GM23338 (cell line): Measurements from ENCODE around the gene PBLD. TPM values are rescaled to one million over a fixed set of nuclear protein-coding genes. Genes with fewer than 3 reads are reported as not detected.

Experiments
- ATAC-seq: fragments of 200-7000 bp; cut with Tn5 transposase; 3 replicates; pipeline ENCODE4 v1.9.1; 2020
- DNase-seq: peaks from one replicate; pipeline ENCODE4 v3.0.0-alpha.2; 2015; ENCODE audit warnings: low spot score
- H2AFZ ChIP-seq: fragments of 200-600 bp; sonication (generic); 2 replicates; pipeline ENCODE4 v1.8.0; 2016; ENCODE audit warnings: antibody characterized with exemption, mild to moderate bottlenecking, moderate library complexity
- H3F3A ChIP-seq: fragments of 200-600 bp; sonication (generic); replicated peaks from 2 replicates; pipeline ENCODE4 v1.8.0; 2017; ENCODE audit warnings: antibody characterized with exemption, mixed run types, low read depth
- H3K27ac ChIP-seq: fragments of 200-600 bp; sonication (generic); 2 replicates; pipeline ENCODE4 v1.6.1; 2016; ENCODE audit warnings: low read depth
- H3K27me3 ChIP-seq: fragments of 200-600 bp; sonication (generic); 2 replicates; pipeline ENCODE4 v1.8.0; 2016; ENCODE audit warnings: mild to moderate bottlenecking, mixed run types, moderate library complexity; ENCODE audit not compliant: insufficient read depth
- H3K36me3 ChIP-seq: fragments of 200-600 bp; sonication (generic); 2 replicates; pipeline ENCODE4 v1.8.0; 2016; ENCODE audit warnings: mild to moderate bottlenecking; ENCODE audit not compliant: insufficient read depth
- H3K4me1 ChIP-seq: fragments of 200-600 bp; sonication (generic); 2 replicates; pipeline ENCODE4 v1.8.0; 2016; ENCODE audit warnings: mild to moderate bottlenecking, moderate library complexity; ENCODE audit not compliant: insufficient read depth
- H3K4me2 ChIP-seq: fragments of 200-600 bp; sonication (generic); 2 replicates; pipeline ENCODE4 v1.7.1; 2017; ENCODE audit warnings: mixed run types
- H3K4me3 ChIP-seq: fragments of 200-600 bp; sonication (generic); 2 replicates; pipeline ENCODE4 v1.6.1; 2016; ENCODE audit warnings: mixed run types
- H3K79me2 ChIP-seq: fragments of 200-600 bp; sonication (generic); replicated peaks from 2 replicates; pipeline ENCODE4 v1.8.0; 2017; ENCODE audit warnings: mild to moderate bottlenecking; ENCODE audit not compliant: insufficient read depth
- H3K9me2 ChIP-seq: fragments of 200-600 bp; sonication (generic); 2 replicates; pipeline ENCODE4 v1.8.0; 2017; ENCODE audit not compliant: insufficient read depth
- H4K20me1 ChIP-seq: fragments of 200-600 bp; sonication (generic); replicated peaks from 2 replicates; pipeline ENCODE4 v1.8.0; 2017; ENCODE audit warnings: mild to moderate bottlenecking; ENCODE audit not compliant: insufficient read depth
- H3K27ac Mint-ChIP-seq: 2 replicates; pipeline ENCODE4 v1.8.0; 2020; ENCODE audit warnings: inconsistent platforms, mild to moderate bottlenecking, moderate library complexity, mixed read lengths
- H3K27me3 Mint-ChIP-seq: 3 replicates; pipeline ENCODE4 v1.8.0; 2022; ENCODE audit warnings: low read depth, mild to moderate bottlenecking, moderate library complexity, mixed read lengths, inconsistent platforms; ENCODE audit not compliant: insufficient read depth, poor library complexity
- H3K36me3 Mint-ChIP-seq: 3 replicates; pipeline ENCODE4 v1.8.0; 2021; ENCODE audit warnings: low read depth, mild to moderate bottlenecking, inconsistent platforms, moderate library complexity, mixed read lengths
- H3K4me1 Mint-ChIP-seq: 3 replicates; pipeline ENCODE4 v1.8.0; 2020; ENCODE audit warnings: mild to moderate bottlenecking, inconsistent platforms, mixed read lengths
- H3K4me3 Mint-ChIP-seq: 3 replicates; pipeline ENCODE4 v1.8.0; 2021; ENCODE audit warnings: moderate library complexity, mild to moderate bottlenecking, inconsistent platforms, mixed read lengths
- H3K9me3 Mint-ChIP-seq: 3 replicates; pipeline ENCODE4 v1.8.0; 2020; ENCODE audit warnings: moderate library complexity, mild to moderate bottlenecking, inconsistent platforms, mixed read lengths
- CREB1 ChIP-seq: fragments of 250-450 bp; sonication (Bioruptor Pico); IDR thresholded peaks from 2 replicates; pipeline ENCODE4 v1.5.0; 2020; ENCODE audit warnings: low read depth, mild to moderate bottlenecking, moderate library complexity
- CTCF ChIP-seq, 2 experiments: fragments of 200-600 bp in 1 of 2; sonication (generic) in 1 of 2; conservative IDR thresholded peaks; 2 replicates each; pipeline versions ENCODE4 v1.5.1 to v1.6.1; 2016 to 2017; ENCODE audit warnings: antibody characterized with exemption in 2 of 2, low read depth in 2 of 2, mild to moderate bottlenecking in 2 of 2, moderate library complexity in 1 of 2
- ETS1 ChIP-seq: IDR thresholded peaks from 2 replicates; pipeline ENCODE4 v1.6.1; 2016; ENCODE audit warnings: antibody characterized with exemption
- EZH2 ChIP-seq: fragments of 200-600 bp; sonication (generic); IDR thresholded peaks from one replicate; pipeline ENCODE4 v1.8.0; 2017; ENCODE audit warnings: antibody characterized with exemption, mild to moderate bottlenecking, low read depth; ENCODE audit not compliant: unreplicated experiment
- EZH2phosphoT487 ChIP-seq: fragments of 200-600 bp; sonication (generic); IDR thresholded peaks from one replicate; pipeline ENCODE4 v1.8.1; 2018; ENCODE audit warnings: antibody characterized with exemption; ENCODE audit not compliant: unreplicated experiment
- JUNB ChIP-seq: IDR thresholded peaks from one replicate; pipeline ENCODE4 v1.6.1; 2016; ENCODE audit warnings: antibody characterized with exemption; ENCODE audit not compliant: unreplicated experiment
- NANOG ChIP-seq: IDR thresholded peaks from 2 replicates; pipeline ENCODE4 v1.6.1; 2016; ENCODE audit warnings: antibody characterized with exemption, borderline replicate concordance
- POLR2AphosphoS5 ChIP-seq: IDR thresholded peaks from 2 replicates; pipeline ENCODE4 v1.6.1; 2016; ENCODE audit warnings: antibody characterized with exemption, low read depth
- STAT1 ChIP-seq: IDR thresholded peaks from one replicate; pipeline ENCODE4 v1.6.1; 2016; ENCODE audit warnings: antibody characterized with exemption; ENCODE audit not compliant: unreplicated experiment
- ZNF114 ChIP-seq: fragments of 250-450 bp; sonication (Bioruptor Pico); IDR thresholded peaks from 2 replicates; pipeline ENCODE4 v1.5.0; 2020; ENCODE audit warnings: mild to moderate bottlenecking, moderate library complexity
- ZNF331 ChIP-seq: fragments of 250-450 bp; sonication (Bioruptor Pico); IDR thresholded peaks from 2 replicates; pipeline ENCODE4 v1.5.0; 2020; ENCODE audit warnings: low read depth, mild to moderate bottlenecking, moderate library complexity
- polyA plus RNA-seq: library from polyadenylated mRNA; unstranded; fragments of >200 nt; fragmentation: Nextera tagmentation; extraction: Ambion mirVana; gene quantifications from 2 replicates; pipeline ENCODE4 v1.2.1, GENCODE V29; 2016
- total RNA-seq: library from RNA; depleted of rRNA; stranded (reverse); fragments of >200 nt; shearing (Covaris generic); gene quantifications from 2 replicates; pipeline ENCODE4 v1.2.3, GENCODE V29; 2014
- TF ChIP-seq, protein P1 (sequence below): IDR thresholded peaks from one replicate; pipeline ENCODE4 v1.6.1; 2018; ENCODE audit warnings: antibody characterized with exemption; ENCODE audit not compliant: unreplicated experiment
- TF ChIP-seq, protein P2 (sequence below): fragments of 250-450 bp; sonication (Bioruptor Pico); IDR thresholded peaks from 2 replicates; pipeline ENCODE4 v1.5.0; 2020; ENCODE audit warnings: mild to moderate bottlenecking, moderate library complexity

The PBLD gene
- total and polyA plus RNA-seq, 2 experiments from 2014 or later, result 0.90 to 1.5 TPM

DNA sequence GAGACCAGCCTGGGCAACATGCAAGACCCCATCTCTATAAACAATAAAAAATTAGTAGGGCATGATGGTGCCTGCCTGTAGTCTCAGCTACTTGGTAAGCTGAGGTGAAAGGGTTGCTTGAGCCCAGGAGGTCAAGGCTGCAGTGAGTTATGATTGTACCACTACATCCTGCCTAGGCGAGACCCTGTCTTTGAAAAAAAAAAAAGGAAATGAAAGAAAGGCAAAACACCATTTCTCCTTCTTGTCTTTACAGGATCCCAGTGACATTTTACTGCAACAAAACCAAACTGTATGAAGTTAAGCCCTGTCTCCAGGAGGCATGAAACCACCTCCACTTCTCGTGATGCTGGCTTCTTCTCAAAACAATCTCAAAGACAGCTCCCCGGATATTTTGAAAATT is 29.9 kb upstream of the PBLD start:
- Mint-ChIP-seq H3K9me3 (no peaks in the 10 kb centered on the region), H3K27ac (no peak overlapping the region), H3K27me3 (peaks cover 3% of the 10 kb centered on the region), H3K36me3 (peaks cover 8% of the 10 kb centered on the region; the same call in 2 of the 3 replicates), H3K4me1 (no peaks in the 10 kb centered on the region), H3K4me3 (no peak overlapping the region)
- TF ChIP-seq NANOG, result no peak
- TF ChIP-seq CREB1 (CRISPR knock-in tag), result no peak
- TF ChIP-seq STAT1, result no peak
- TF ChIP-seq POLR2AphosphoS5, result no peak
- no peak for TF ChIP-seq EZH2phosphoT487
- TF ChIP-seq, protein P1, sequence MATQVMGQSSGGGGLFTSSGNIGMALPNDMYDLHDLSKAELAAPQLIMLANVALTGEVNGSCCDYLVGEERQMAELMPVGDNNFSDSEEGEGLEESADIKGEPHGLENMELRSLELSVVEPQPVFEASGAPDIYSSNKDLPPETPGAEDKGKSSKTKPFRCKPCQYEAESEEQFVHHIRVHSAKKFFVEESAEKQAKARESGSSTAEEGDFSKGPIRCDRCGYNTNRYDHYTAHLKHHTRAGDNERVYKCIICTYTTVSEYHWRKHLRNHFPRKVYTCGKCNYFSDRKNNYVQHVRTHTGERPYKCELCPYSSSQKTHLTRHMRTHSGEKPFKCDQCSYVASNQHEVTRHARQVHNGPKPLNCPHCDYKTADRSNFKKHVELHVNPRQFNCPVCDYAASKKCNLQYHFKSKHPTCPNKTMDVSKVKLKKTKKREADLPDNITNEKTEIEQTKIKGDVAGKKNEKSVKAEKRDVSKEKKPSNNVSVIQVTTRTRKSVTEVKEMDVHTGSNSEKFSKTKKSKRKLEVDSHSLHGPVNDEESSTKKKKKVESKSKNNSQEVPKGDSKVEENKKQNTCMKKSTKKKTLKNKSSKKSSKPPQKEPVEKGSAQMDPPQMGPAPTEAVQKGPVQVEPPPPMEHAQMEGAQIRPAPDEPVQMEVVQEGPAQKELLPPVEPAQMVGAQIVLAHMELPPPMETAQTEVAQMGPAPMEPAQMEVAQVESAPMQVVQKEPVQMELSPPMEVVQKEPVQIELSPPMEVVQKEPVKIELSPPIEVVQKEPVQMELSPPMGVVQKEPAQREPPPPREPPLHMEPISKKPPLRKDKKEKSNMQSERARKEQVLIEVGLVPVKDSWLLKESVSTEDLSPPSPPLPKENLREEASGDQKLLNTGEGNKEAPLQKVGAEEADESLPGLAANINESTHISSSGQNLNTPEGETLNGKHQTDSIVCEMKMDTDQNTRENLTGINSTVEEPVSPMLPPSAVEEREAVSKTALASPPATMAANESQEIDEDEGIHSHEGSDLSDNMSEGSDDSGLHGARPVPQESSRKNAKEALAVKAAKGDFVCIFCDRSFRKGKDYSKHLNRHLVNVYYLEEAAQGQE, result no peak
- TF ChIP-seq CTCF (conservative IDR thresholded peaks at IDR 0.05; ENCODE audit: low read depth in 2 of 2), result no peak
- TF ChIP-seq EZH2, result no peak
- TF ChIP-seq, protein P2, sequence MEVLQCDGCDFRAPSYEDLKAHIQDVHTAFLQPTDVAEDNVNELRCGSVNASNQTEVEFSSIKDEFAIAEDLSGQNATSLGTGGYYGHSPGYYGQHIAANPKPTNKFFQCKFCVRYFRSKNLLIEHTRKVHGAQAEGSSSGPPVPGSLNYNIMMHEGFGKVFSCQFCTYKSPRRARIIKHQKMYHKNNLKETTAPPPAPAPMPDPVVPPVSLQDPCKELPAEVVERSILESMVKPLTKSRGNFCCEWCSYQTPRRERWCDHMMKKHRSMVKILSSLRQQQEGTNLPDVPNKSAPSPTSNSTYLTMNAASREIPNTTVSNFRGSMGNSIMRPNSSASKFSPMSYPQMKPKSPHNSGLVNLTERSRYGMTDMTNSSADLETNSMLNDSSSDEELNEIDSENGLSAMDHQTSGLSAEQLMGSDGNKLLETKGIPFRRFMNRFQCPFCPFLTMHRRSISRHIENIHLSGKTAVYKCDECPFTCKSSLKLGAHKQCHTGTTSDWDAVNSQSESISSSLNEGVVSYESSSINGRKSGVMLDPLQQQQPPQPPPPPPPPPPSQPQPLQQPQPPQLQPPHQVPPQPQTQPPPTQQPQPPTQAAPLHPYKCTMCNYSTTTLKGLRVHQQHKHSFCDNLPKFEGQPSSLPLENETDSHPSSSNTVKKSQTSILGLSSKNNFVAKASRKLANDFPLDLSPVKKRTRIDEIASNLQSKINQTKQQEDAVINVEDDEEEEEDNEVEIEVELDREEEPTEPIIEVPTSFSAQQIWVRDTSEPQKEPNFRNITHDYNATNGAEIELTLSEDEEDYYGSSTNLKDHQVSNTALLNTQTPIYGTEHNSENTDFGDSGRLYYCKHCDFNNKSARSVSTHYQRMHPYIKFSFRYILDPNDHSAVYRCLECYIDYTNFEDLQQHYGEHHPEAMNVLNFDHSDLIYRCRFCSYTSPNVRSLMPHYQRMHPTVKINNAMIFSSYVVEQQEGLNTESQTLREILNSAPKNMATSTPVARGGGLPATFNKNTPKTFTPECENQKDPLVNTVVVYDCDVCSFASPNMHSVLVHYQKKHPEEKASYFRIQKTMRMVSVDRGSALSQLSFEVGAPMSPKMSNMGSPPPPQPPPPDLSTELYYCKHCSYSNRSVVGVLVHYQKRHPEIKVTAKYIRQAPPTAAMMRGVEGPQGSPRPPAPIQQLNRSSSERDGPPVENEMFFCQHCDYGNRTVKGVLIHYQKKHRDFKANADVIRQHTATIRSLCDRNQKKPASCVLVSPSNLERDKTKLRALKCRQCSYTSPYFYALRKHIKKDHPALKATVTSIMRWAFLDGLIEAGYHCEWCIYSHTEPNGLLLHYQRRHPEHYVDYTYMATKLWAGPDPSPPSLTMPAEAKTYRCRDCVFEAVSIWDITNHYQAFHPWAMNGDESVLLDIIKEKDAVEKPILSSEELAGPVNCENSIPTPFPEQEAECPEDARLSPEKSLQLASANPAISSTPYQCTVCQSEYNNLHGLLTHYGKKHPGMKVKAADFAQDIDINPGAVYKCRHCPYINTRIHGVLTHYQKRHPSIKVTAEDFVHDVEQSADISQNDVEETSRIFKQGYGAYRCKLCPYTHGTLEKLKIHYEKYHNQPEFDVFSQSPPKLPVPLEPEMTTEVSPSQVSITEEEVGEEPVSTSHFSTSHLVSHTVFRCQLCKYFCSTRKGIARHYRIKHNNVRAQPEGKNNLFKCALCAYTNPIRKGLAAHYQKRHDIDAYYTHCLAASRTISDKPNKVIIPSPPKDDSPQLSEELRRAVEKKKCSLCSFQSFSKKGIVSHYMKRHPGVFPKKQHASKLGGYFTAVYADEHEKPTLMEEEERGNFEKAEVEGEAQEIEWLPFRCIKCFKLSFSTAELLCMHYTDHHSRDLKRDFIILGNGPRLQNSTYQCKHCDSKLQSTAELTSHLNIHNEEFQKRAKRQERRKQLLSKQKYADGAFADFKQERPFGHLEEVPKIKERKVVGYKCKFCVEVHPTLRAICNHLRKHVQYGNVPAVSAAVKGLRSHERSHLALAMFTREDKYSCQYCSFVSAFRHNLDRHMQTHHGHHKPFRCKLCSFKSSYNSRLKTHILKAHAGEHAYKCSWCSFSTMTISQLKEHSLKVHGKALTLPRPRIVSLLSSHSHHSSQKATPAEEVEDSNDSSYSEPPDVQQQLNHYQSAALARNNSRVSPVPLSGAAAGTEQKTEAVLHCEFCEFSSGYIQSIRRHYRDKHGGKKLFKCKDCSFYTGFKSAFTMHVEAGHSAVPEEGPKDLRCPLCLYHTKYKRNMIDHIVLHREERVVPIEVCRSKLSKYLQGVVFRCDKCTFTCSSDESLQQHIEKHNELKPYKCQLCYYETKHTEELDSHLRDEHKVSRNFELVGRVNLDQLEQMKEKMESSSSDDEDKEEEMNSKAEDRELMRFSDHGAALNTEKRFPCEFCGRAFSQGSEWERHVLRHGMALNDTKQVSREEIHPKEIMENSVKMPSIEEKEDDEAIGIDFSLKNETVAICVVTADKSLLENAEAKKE (CRISPR knock-in tag), result no peak
- no peak for TF ChIP-seq ZNF114 (CRISPR knock-in tag)
- TF ChIP-seq ETS1, result no peak
- TF ChIP-seq ZNF331 (CRISPR knock-in tag), result no peak
- TF ChIP-seq JUNB, result no peak
- no peaks in the 10 kb centered on the region for H4K20me1 ChIP-seq
- H3K9me2 ChIP-seq, result no peaks in the 10 kb centered on the region
- DNase-seq (no peak), ATAC-seq (no peak)
- H3K36me3 ChIP-seq, result peaks cover 9% of the 10 kb centered on the region; the same call in 1 of the 2 replicates
- no peak overlapping the region for H2AFZ ChIP-seq
- no peak overlapping the region for H3K4me3 ChIP-seq
- no peaks in the 10 kb centered on the region for H3K4me1 ChIP-seq
- no peak overlapping the region for H3K4me2 ChIP-seq
- no peaks in the 10 kb centered on the region for H3K79me2 ChIP-seq
- no peaks in the 10 kb centered on the region for H3K27me3 ChIP-seq
- H3F3A ChIP-seq, result no peaks in the 10 kb centered on the region
- no peak overlapping the region for H3K27ac ChIP-seq
